ENCODE results near the gene NECTIN4. TPM values are rescaled to one million over a fixed set of nuclear protein-coding genes. Genes with fewer than 3 reads are reported as not detected.
A peak's percentile ranks its signal among the peaks of the same experiment; 100 is the strongest.

Gene NECTIN4
- total RNA-seq, 2 donors from 2014 or later: 0.08 TPM; not detected in 1

- intact Hi-C loops (cut with DNase I): no loop called here
- DNase-seq (no peak), ATAC-seq (no peak)
These were observed 25.9 kb upstream of the NECTIN4 start for GRCh38 chr1:161115132-161115711.

GRCh38 chr1:161114556-161114955, 25.2 kb upstream of the NECTIN4 start:
- ATAC-seq (no peak), DNase-seq (no peak)
- intact Hi-C loops (cut with DNase I): no loop called here

GRCh38 chr1:161113915-161114314, 24.6 kb upstream of the NECTIN4 start:
- DNase-seq: no peak
- intact Hi-C loops (cut with DNase I): no loop called here
- ATAC-seq: no peak

- DNase-seq (no peak), ATAC-seq (no peak)
- intact Hi-C loops (cut with DNase I): no loop called here
These were observed 22.2 kb upstream of the NECTIN4 start for GRCh38 chr1:161111527-161111926.

DNA sequence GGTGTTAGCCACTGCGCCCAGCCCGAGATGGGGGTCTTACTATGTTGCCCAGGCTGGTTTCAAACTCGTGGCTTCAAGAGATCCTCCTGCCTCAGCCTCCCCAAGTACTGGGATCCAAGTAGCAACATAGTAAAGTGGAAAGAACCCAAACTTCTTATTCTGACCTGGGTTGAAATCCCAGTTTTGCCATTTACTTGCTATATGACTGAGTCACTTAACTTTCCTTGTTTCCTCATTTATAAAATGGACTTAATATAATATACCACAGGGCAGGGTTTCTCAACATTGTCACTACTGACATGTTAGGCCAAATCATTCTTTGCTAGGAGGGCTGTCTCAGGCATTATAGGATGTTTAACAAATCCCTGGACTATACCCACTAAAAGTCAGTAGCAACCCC, 21.8 kb upstream of the NECTIN4 start:
- ATAC-seq: no peak
- intact Hi-C loops (cut with DNase I): no loop called here
- DNase-seq: no peak

DNA sequence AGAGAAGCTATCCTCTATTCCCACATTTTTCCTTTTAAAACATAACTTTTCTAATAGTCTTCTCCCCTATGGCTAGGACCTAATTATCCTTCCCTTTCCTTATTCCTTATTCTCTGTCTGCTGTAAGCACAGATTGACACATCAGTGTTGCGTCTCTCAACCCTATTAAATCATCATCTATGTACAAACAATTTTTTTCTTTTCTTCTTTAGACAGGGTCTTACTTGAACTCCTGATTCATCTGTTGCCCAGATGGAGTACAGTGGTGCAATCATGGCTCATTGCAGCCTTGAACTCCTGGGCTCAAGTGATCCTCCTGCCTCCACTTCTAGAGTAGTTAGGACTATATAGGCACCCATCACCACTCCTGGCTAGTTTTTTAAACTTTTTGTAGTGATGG, 17.1 kb upstream of the NECTIN4 start:
- no peak for DNase-seq
- ATAC-seq: no peak
- intact Hi-C loops (cut with DNase I): no loop called here

DNA sequence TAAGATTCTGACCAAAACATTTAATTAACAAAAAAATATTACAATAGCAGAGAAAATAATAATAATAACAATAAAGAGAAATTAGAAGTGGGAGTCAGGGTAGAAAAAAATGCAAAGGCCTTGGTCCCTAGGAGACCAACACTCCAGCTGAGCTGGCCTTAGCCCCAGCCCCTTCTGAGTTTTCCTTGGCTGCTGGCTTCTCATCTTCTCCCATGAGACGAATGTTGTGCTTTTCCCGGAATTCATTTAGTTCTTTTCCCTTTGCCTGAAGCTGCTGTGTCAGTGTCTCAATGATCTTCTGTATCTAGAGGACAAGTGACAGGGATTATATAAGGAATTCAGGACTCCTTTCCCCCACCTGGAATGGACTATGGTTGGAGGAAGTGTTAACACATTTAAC, 11.2 kb upstream of the NECTIN4 start:
- no peak for DNase-seq
- intact Hi-C loops (cut with DNase I): no loop called here
- no peak for ATAC-seq

DNA sequence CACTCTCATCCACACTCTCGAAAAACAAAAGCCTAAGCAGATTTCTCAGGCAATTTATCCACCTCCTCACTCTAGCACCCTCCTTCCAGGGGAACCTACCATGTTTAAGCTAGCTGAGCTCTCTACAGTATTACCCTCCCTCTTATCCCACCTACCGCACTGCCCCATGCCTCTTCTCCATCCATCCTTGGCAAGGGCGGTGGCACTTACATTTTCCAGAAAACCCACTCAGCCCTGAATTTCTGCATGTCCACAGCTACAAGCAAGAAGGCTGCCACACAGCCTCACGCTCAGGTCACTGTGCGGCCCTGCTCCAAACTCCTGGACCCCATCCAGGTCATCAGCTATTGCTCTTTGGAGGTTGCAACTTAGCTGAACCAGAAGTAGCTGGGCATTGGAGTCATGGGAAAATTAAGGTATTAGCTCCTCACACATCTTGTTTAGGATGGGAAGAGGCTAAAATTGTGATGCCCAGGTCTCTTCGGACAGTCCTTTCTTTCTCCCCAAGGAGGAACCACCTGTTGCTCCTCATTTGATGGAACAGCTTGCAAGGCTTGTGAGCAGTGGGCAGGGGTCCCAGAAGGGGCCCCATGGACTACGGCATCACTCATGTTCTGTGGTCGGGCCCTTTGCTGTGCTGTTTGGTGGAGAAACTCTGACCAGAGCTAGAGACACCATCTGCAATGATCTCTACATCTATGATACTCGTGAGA, 9.9 kb upstream of the NECTIN4 start:
- DNase-seq (no peak), ATAC-seq (no peak)
- intact Hi-C loops (cut with DNase I): loop anchor here (5.0 to 10.0 kb wide), 2 partner anchors 102 to 264 kb away; no protein-coding TSS in a partner anchor

DNA sequence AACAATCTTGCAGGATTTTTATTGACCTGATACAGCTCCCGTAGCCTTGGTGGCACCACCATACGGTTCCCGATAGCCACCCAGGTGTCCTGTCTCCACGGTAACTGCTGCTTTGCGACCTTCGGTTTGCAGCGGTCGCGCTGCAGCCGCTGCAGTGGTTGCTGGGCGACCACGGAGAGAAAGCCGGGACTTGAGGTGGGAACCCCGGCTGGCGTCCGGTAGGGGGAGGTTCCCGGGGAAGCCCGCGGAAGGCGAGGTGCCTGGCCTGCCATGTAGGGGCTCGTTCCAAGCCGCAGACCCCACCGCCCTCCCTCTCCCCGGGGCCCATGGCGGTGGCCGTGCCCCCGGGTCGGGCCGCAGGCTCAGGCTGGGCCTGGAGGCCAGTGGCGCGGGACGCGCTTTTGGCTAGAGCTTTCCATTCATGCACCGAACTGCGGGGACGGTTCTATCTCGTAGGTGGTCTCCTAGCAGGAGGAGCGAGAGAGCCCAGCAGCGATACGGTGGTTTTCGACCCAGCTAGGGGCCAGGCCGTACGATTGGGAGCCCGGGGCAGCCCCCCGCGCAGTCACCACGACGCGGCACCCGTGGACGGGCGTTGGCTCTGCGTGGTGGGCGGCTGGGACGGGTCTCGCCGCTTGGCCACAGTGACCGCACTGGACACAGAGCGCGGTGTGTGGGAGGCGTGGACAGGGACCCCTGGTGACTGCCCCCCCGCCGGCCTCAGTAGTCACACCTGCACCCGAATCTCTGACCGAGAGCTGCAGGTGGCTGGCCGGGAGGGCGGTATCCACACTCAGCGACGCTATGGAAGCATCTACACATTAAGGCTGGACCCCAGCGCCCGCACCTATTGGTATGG, 9.1 kb upstream of the NECTIN4 start, which contains the start of gene KLHDC9:
KLHDC9 (plus strand) TSS at position 152 of the 859 bp plus-strand sequence; CDS start at position 327, 175 bp downstream.
- intact Hi-C loops (cut with DNase I): loop anchor here (5.0 to 10.0 kb wide), 2 partner anchors 101 to 264 kb away; no protein-coding TSS in a partner anchor
- DNase-seq (peak; percentile 82), ATAC-seq (peak; percentile 66 to 84)

DNA sequence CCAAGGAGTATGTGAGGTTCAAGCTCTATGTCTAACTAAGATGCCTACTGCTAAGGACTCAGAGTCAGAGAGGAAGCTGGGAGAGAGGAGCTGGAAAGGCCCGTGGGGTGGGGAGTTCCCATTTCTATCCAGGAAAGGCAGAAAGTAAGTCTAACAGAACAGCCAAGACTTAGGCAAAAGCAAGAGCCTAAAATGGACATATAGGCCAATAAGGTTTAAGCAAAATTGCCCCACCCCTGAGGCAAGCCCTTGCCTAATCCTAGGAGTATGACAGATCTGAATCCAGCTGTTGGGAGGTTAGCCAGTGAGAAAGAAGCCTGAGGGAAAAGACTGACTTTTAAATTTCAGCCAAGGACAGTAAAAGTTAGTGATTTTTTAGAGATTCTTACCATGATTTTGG, 7.2 kb upstream of the NECTIN4 start:
- DNase-seq (peak; percentile 55), ATAC-seq (peak; percentile 21 to 64)
- intact Hi-C loops (cut with DNase I): loop anchor here (2.0 to 10.0 kb wide), 3 partner anchors 99 to 262 kb away; no protein-coding TSS in a partner anchor

DNA sequence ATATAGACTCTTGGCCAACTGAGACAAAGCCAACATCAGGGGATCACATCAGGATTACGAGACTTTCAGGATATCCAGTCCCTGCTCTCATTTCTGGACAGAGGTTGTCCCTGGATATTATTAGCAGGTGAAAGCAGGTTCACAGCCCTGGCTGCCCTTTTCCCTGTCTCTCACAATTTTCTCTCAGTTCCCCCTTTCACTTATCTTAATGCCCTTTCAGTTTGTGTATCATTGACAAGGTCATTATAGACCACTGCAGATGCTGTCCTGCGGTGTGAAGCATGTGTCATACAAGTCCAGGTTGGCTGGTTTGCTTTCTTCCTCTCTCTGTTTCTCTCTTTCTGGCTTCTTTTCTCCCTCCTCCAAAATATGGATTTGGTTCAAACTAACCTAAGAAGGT, 6.7 kb upstream of the NECTIN4 start:
- ATAC-seq: no peak
- intact Hi-C loops (cut with DNase I): loop anchor here (2.0 to 10.0 kb wide), 3 partner anchors 99 to 261 kb away; no protein-coding TSS in a partner anchor
- no peak for DNase-seq

DNA sequence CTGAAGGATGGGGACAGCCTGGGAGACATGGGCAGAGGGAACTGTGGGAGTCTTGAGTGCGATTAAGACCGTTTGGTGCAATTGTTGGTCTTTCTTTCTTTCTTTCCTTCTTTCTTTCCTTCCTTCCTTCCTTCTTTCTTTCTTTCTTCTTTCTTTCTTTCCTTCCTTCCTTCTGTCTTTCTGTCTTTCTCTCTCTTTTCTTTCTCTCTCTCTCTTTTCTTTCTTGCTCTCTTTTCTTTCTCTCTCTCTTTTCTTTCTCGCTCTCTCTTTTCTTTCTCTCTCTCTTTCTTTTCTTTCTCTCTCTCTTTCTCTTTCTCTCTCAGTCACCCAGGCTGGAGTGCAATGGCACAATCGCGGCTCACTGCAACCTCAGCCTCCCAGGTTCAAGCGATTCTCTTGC, 5.9 kb upstream of the NECTIN4 start:
- intact Hi-C loops (cut with DNase I): loop anchor here (5.0 to 10.0 kb wide), 2 partner anchors 98 to 260 kb away; no protein-coding TSS in a partner anchor
- no peak for DNase-seq
- ATAC-seq: no peak

DNA sequence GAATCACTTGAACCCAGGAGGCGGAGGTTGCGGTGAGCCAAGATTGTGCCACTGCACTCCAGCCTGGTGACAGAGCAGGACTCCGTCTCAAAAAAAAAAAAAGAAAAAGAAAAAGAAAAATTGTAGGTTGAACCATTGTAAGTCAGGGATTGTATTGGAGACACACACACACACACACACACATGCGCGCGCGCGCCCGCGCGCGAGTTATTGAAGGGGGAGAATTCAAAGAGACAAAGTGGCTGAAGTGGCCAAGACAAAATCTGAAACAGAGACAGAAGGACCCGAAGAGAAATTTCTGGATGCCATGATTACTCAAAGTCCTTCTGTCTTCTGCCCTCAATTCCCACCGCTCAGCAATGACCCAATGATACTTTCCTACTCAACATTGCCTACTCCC, 5.1 kb upstream of the NECTIN4 start:
- intact Hi-C loops (cut with DNase I): loop anchor here (10.0 kb wide), 1 partner anchor 260 kb away; no protein-coding TSS in a partner anchor
- ATAC-seq: no peak
- DNase-seq: no peak

- DNase-seq: no peak
- no peak for ATAC-seq
- intact Hi-C loops (cut with DNase I): loop anchor here (10.0 kb wide), 1 partner anchor 258 kb away; no protein-coding TSS in a partner anchor
These were observed 3.3 kb upstream of the NECTIN4 start for GRCh38 chr1:161092621-161093028.

GRCh38 chr1:161091796-161092507, 2.6 kb upstream of the NECTIN4 start:
- ATAC-seq: no peak
- intact Hi-C loops (cut with DNase I): loop anchor here (10.0 kb wide), 1 partner anchor 257 kb away; no protein-coding TSS in a partner anchor

GRCh38 chr1:161091093-161091492, 1.7 kb upstream of the NECTIN4 start:
- no peak for DNase-seq
- intact Hi-C loops (cut with DNase I): loop anchor here (10.0 kb wide), 1 partner anchor 256 kb away; no protein-coding TSS in a partner anchor
- ATAC-seq: no peak

More at GRCh38 chr1:161091796-161092507, 2.6 kb upstream of the NECTIN4 start:
- no peak for DNase-seq

GRCh38 chr1:161090617-161091016, 1.3 kb upstream of the NECTIN4 start:
- intact Hi-C loops (cut with DNase I): loop anchor here (10.0 kb wide), 1 partner anchor 256 kb away; no protein-coding TSS in a partner anchor
- ATAC-seq (no peak), DNase-seq (no peak)

DNA sequence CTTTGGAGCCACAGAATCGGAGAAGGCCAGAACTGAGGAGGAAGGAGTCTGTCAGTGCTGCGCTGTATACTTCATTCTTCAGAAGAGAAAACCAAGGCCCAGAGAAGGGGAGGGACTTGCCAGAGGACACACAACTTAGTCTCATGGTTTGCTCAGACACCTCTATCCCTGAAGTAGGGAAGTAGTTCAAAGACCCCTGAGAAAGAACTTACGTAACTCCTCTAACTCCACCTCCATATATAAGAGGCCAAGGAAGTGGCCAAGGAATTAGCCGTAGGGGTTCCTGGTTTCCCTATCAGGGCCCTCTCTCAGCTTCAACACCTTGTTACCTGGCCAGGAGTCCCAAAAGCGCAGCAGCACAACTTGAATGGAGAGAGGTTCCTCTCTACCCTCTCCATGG, 580 bp upstream of the NECTIN4 start:
- DNase-seq (no peak), ATAC-seq (no peak)
- intact Hi-C loops (cut with DNase I): loop anchor here (10.0 kb wide), 1 partner anchor 255 kb away; no protein-coding TSS in a partner anchor
